GM23248 (cell line): ENCODE data around the gene IMPACT.

ENCODE experiments used
- EZH2 ChIP-seq: fragments of 200-600 bp; sonication (generic); IDR thresholded peaks from 2 replicates; pipeline ENCODE4 v1.6.1; 2018; ENCODE audit warnings: antibody characterized with exemption, mild to moderate bottlenecking; ENCODE audit not compliant: insufficient read depth, poor library complexity, severe bottlenecking
- EZH2phosphoT487 ChIP-seq: fragments of 200-600 bp; sonication (generic); IDR thresholded peaks from 2 replicates; pipeline ENCODE4 v1.6.1; 2018; ENCODE audit warnings: antibody characterized with exemption, moderate library complexity, mild to moderate bottlenecking, low read depth; ENCODE audit not compliant: insufficient read depth

- TF ChIP-seq EZH2 (no peak), EZH2phosphoT487 (no peak)
Measured at GRCh38 chr18:24398540-24398939, 27.9 kb upstream of the IMPACT start.
